IMR-90 (cell line): ENCODE data around the gene FAM151A. TPM values are rescaled to one million over a fixed set of nuclear protein-coding genes. Genes with fewer than 3 reads are reported as not detected.

Experiments used
- ATAC-seq: fragments of 200-7000 bp; cut with Tn5 transposase; 2 replicates; pipeline ENCODE4 v1.9.1; 2020; ENCODE audit warnings: low read depth, mild to moderate bottlenecking, moderate library complexity
- BruUV-seq: library from RNA; stranded (reverse); fragments of 400-500 nt; replicated peaks from 2 replicates; lab custom pipeline; 2021; lab: Mats Ljungman, UMichigan
- CTCF ChIA-PET: fragments of 300-600 bp; formaldehyde crosslinking; extraction: SDS; loops from one replicate; lab custom pipeline; 2021; ENCODE audit warnings: antibody characterized with exemption; lab: Yijun Ruan, JAX
- POLR2A ChIA-PET: fragments of 300-600 bp; sonication (Branson Sonifier 250); formaldehyde crosslinking; loops from one replicate; lab custom pipeline; 2022; ENCODE audit warnings: antibody characterized with exemption; ENCODE audit not compliant: unreplicated experiment; lab: Charles Lee
- DNase-seq: peaks from one replicate; pipeline ENCODE4 v3.0.0; 2013
- H2AFZ ChIP-seq: replicated peaks from 2 replicates; pipeline ENCODE3; 2013; ENCODE audit warnings: low read length, mild to moderate bottlenecking; ENCODE audit not compliant: poor library complexity
- H2AK5ac ChIP-seq: 2 replicates; pipeline ENCODE4 v1.6.1; 2013; ENCODE audit warnings: low read depth, low read length, inconsistent platforms
- H2AK9ac ChIP-seq: replicated peaks from 2 replicates; pipeline ENCODE3; 2013; ENCODE audit warnings: mild to moderate bottlenecking, low read depth, low read length, moderate library complexity; ENCODE audit not compliant: poor library complexity
- H2BK120ac ChIP-seq: 2 replicates; pipeline ENCODE4 v1.6.1; 2013; ENCODE audit warnings: low read depth, low read length, inconsistent platforms
- H2BK15ac ChIP-seq: 3 replicates; pipeline ENCODE4 v1.6.1; 2013; ENCODE audit warnings: low read depth, low read length, inconsistent platforms
- H2BK20ac ChIP-seq: 2 replicates; pipeline ENCODE4 v1.6.1; 2013; ENCODE audit warnings: low read depth, mild to moderate bottlenecking, inconsistent platforms, low read length, moderate library complexity
- H2BK5ac ChIP-seq: 2 replicates; pipeline ENCODE4 v1.6.1; 2013; ENCODE audit warnings: mild to moderate bottlenecking, low read depth, low read length, inconsistent platforms; ENCODE audit not compliant: poor library complexity, severe bottlenecking
- H3K14ac ChIP-seq: replicated peaks from 2 replicates; pipeline ENCODE4 v1.6.1; 2013; ENCODE audit warnings: low read depth, low read length, inconsistent platforms
- H3K18ac ChIP-seq: 2 replicates; pipeline ENCODE4 v1.6.1; 2013; ENCODE audit warnings: low read depth, low read length, control low read depth
- H3K23ac ChIP-seq: 2 replicates; pipeline ENCODE4 v1.6.1; 2013; ENCODE audit warnings: low read depth, low read length, inconsistent platforms
- H3K27ac ChIP-seq: 2 replicates; pipeline ENCODE4 v1.5.1; 2013; ENCODE audit warnings: mild to moderate bottlenecking, control low read depth, low read length; ENCODE audit not compliant: insufficient read depth
- H3K27me3 ChIP-seq: 2 replicates; pipeline ENCODE4 v1.6.1; 2013; ENCODE audit warnings: low read length; ENCODE audit not compliant: control insufficient read depth, insufficient read depth
- H3K36me3 ChIP-seq: 2 replicates; pipeline ENCODE4 v1.6.1; 2013; ENCODE audit warnings: low read length, mixed read lengths; ENCODE audit not compliant: control insufficient read depth, insufficient read depth
- H3K4ac ChIP-seq: 2 replicates; pipeline ENCODE4 v1.6.1; 2013; ENCODE audit warnings: low read depth, low read length, inconsistent platforms
- H3K4me1 ChIP-seq: 2 replicates; pipeline ENCODE4 v1.6.1; 2013; ENCODE audit warnings: low read length, mixed read lengths; ENCODE audit not compliant: control insufficient read depth, insufficient read depth
- H3K4me2 ChIP-seq: 2 replicates; pipeline ENCODE4 v1.6.1; 2013; ENCODE audit warnings: low read depth, mild to moderate bottlenecking, control low read depth, low read length, moderate library complexity
- H3K4me3 ChIP-seq: 2 replicates; pipeline ENCODE4 v1.5.1; 2013; ENCODE audit warnings: low read depth, mild to moderate bottlenecking, control low read depth, low read length, moderate library complexity; ENCODE audit not compliant: insufficient read depth
- H3K56ac ChIP-seq: 2 replicates; pipeline ENCODE4 v1.6.1; 2013; ENCODE audit warnings: low read length, inconsistent platforms; ENCODE audit not compliant: insufficient read depth; ENCODE audit errors: extremely low read depth
- H3K79me1 ChIP-seq, 2 experiments: 2 replicates each; pipeline ENCODE4 v1.6.1; 2013; ENCODE audit warnings: low read length in 2 of 2, inconsistent platforms in 1 of 2, low read depth in 1 of 2
- H3K9ac ChIP-seq: 2 replicates; pipeline ENCODE4 v1.6.1; 2013; ENCODE audit warnings: low read depth, low read length, control low read depth
- H3K9me1 ChIP-seq: 2 replicates; pipeline ENCODE4 v1.6.1; 2013; ENCODE audit warnings: low read length, inconsistent platforms; ENCODE audit not compliant: insufficient read depth
- H3K9me3 ChIP-seq: 2 replicates; pipeline ENCODE4 v1.6.1; 2013; ENCODE audit warnings: low read length; ENCODE audit not compliant: control insufficient read depth, insufficient read depth
- H4K20me1 ChIP-seq: 2 replicates; pipeline ENCODE4 v1.6.1; 2013; ENCODE audit warnings: low read length, inconsistent platforms; ENCODE audit not compliant: insufficient read depth
- H4K5ac ChIP-seq: 2 replicates; pipeline ENCODE4 v1.6.1; 2013; ENCODE audit warnings: mild to moderate bottlenecking, low read depth, low read length, control low read depth
- H4K8ac ChIP-seq, 2 experiments: 2 replicates each; pipeline ENCODE4 v1.6.1; 2013; ENCODE audit warnings: low read depth in 2 of 2, low read length in 2 of 2, control low read depth in 1 of 2, inconsistent platforms in 1 of 2
- H4K91ac ChIP-seq: 2 replicates; pipeline ENCODE4 v1.6.1; 2013; ENCODE audit warnings: low read depth, low read length, inconsistent platforms; ENCODE audit not compliant: insufficient read depth
- BHLHE40 ChIP-seq: fragments of 150-350 bp; IDR thresholded peaks from 2 replicates; pipeline ENCODE4 v1.6.1; 2016; ENCODE audit warnings: mild to moderate bottlenecking, low read depth, low read length
- CEBPB ChIP-seq: IDR thresholded peaks from 2 replicates; pipeline ENCODE4 v1.6.1; 2012; ENCODE audit warnings: low read depth, low read length, improper control_type of control experiment
- CHD1 ChIP-seq: IDR thresholded peaks from 2 replicates; pipeline ENCODE4 v1.6.1; 2012; ENCODE audit warnings: low read depth, low read length, improper control_type of control experiment
- FOS ChIP-seq: fragments of 150-350 bp; IDR thresholded peaks from 2 replicates; pipeline ENCODE4 v1.6.1; 2016; ENCODE audit warnings: low read depth, low read length
- MAFK ChIP-seq: IDR thresholded peaks from 2 replicates; pipeline ENCODE4 v1.6.1; 2012; ENCODE audit warnings: low read depth, low read length, improper control_type of control experiment
- MAZ ChIP-seq: IDR thresholded peaks from 2 replicates; pipeline ENCODE4 v1.6.1; 2012; ENCODE audit warnings: low read depth, mild to moderate bottlenecking, low read length, improper control_type of control experiment, moderate library complexity, borderline replicate concordance
- MXI1 ChIP-seq: IDR thresholded peaks from 2 replicates; pipeline ENCODE4 v1.6.1; 2012; ENCODE audit warnings: low read depth, mild to moderate bottlenecking, low read length, moderate library complexity, borderline replicate concordance
- NFE2L2 ChIP-seq: fragments of 150-350 bp; IDR thresholded peaks from 2 replicates; pipeline ENCODE4 v1.6.1; 2016; ENCODE audit warnings: low read depth, mild to moderate bottlenecking, low read length
- RAD21 ChIP-seq: IDR thresholded peaks from 2 replicates; pipeline ENCODE4 v1.6.1; 2012; ENCODE audit warnings: low read length, improper control_type of control experiment
- RCOR1 ChIP-seq: IDR thresholded peaks from 2 replicates; pipeline ENCODE4 v1.6.1; 2012; ENCODE audit warnings: mild to moderate bottlenecking, low read length, improper control_type of control experiment; ENCODE audit not compliant: insufficient replicate concordance
- RFX5 ChIP-seq: IDR thresholded peaks from 2 replicates; pipeline ENCODE4 v1.8.0; 2012; ENCODE audit warnings: low read depth, mild to moderate bottlenecking, low read length, moderate library complexity
- SMC3 ChIP-seq: fragments of 150-350 bp; IDR thresholded peaks from 2 replicates; pipeline ENCODE4 v1.6.1; 2016; ENCODE audit warnings: low read depth, mild to moderate bottlenecking, antibody characterized with exemption, low read length, moderate library complexity
- WGBS, 2 experiments: methylation state at CpG; one replicate each; pipeline versions ENCODE4 v1.1.5 to v1.1.7; 2013; ENCODE audit warnings: missing lambda C conversion rate in 2 of 2; ENCODE audit not compliant: insufficient read length in 1 of 2; ENCODE audit errors: extremely low coverage in 2 of 2; 5-methylcytosine and 5-hydroxymethylcytosine counted together
- dilution Hi-C: fragments of 300-500 bp; cut with HindIII; formaldehyde crosslinking; loops from one replicate; pipeline ENCODE4 v1.14.3; 2018; ENCODE audit warnings: low sequenced_read_pairs; ENCODE audit not compliant: unreplicated experiment
- in situ Hi-C: fragments of 300-500 bp; cut with MboI; formaldehyde crosslinking; loops from 3 replicates; pipeline ENCODE4 v1.14.3; 2019; ENCODE audit warnings: low sequenced_read_pairs, inconsistent platforms, mixed read lengths
- intact Hi-C: fragments of 100-400 bp; cut with micrococcal nuclease; formaldehyde crosslinking; loops from 2 replicates; pipeline ENCODE4 v1.10.0; 2022
- polyA plus RNA-seq, 3 experiments: library from polyadenylated mRNA; depleted of rRNA; stranded (reverse); fragments of >200 nt; gene quantifications; 2 replicates each; pipeline ENCODE4 v1.2.3, GENCODE V29; 2012; ENCODE audit warnings: low replicate concordance in 1 of 3
- total RNA-seq: library from RNA; depleted of rRNA; stranded (reverse); fragments of >200 nt; gene quantifications from 2 replicates; pipeline ENCODE4 v1.2.3, GENCODE V29; 2012
- TF ChIP-seq, protein P1 (sequence below): conservative IDR thresholded peaks from 2 replicates; pipeline ENCODE4 v1.5.1; 2012; ENCODE audit warnings: mild to moderate bottlenecking, low read depth, low read length, improper control_type of control experiment
- TF ChIP-seq, protein P2 (sequence below): fragments of 150-350 bp; IDR thresholded peaks from 2 replicates; pipeline ENCODE4 v1.6.1; 2016; ENCODE audit warnings: low read depth, mild to moderate bottlenecking, low read length, moderate library complexity, borderline replicate concordance
- TF ChIP-seq, protein P3 (sequence below): fragments of 150-350 bp; IDR thresholded peaks from 2 replicates; pipeline ENCODE4 v1.6.1; 2017; ENCODE audit warnings: mild to moderate bottlenecking, antibody characterized with exemption, low read length, low read depth

The FAM151A gene
- total and polyA plus RNA-seq, 2 of the 4 experiments (the other 2 are of a cell fraction), result not detected

DNA sequence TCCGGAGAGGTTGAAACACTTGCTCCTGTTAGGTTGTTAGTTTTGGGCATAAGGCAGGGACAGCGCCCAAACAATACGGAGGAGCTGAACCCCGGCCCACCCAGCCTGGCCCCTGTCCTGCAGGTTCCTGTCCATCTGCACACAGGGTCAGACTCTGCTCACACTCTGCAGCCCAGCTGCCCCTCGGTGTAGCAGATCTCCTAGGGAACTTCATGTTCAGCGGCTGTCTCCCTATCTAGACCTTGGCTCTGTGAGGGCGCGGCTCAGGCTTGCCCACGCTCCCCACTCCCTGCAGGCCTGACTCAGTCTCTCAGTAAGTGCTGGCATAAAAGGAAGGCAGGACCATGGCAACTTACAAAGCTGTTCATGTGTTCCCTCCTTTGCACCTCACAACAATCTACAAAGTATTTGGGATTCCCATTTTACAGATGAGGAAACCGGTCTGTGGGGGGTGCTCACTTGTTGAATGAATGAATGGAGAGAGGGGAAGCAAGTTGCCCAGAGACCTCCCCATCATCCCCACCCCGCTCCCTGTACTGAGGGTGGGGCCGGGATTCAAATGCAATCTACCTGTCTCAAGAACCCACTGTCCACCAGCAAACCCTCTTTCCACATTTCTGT is 49.1 kb downstream of the FAM151A start:
- Histone ChIP-seq H2BK20ac (no peak overlapping the region), H3K36me3 (no peaks in the 10 kb centered on the region), H3K4me3 (no peak overlapping the region), H3K4me1 (peaks cover 2% of the 10 kb centered on the region; the same call in 1 of the 2 replicates), H4K20me1 (no peaks in the 10 kb centered on the region), H3K4ac (no peak overlapping the region), H2BK120ac (no peak overlapping the region), H3K9ac (no peak overlapping the region), H4K8ac (no peak overlapping the region), H3K18ac (no peak overlapping the region), H2BK15ac (no peak overlapping the region), H3K23ac (no peak overlapping the region), H4K91ac (no peak overlapping the region), H3K79me1 (no peaks in the 10 kb centered on the region), H3K14ac (no peak overlapping the region), H3K27ac (no peak overlapping the region), H3K9me3 (no peaks in the 10 kb centered on the region), H4K5ac (no peak overlapping the region), H2AK9ac (no peak overlapping the region), H3K27me3 (no peaks in the 10 kb centered on the region), H2AFZ (peak overlapping the region; percentile 8), H3K56ac (no peak overlapping the region), H2BK5ac (no peak overlapping the region), H3K9me1 (no peaks in the 10 kb centered on the region; the same call in 1 of the 2 replicates), H3K4me2 (no peak overlapping the region), H2AK5ac (no peak overlapping the region)
- WGBS, 2 experiments, result 100% methylated on average over 1 of the region's 12 CpGs; no CpG with 5 or more reads in 1 of the 2 experiments
- CTCF ChIA-PET, result no interaction called here
- in situ Hi-C loops (no loop called here), dilution Hi-C loops (no loop called here), intact Hi-C loops (no loop called here)
- no peak for ATAC-seq
- no TSS peak for BruUV-seq
- POLR2A ChIA-PET, result no interaction called here
- no peak for DNase-seq
- TF ChIP-seq SMC3 (no peak), MAFK (no peak), RAD21 (no peak), MAZ (no peak), MXI1 (no peak), RCOR1 (no peak), CHD1 (no peak), RFX5 (no peak), FOS (no peak), CEBPB (no peak), BHLHE40 (no peak), NFE2L2 (no peak)
- TF ChIP-seq, protein P1, sequence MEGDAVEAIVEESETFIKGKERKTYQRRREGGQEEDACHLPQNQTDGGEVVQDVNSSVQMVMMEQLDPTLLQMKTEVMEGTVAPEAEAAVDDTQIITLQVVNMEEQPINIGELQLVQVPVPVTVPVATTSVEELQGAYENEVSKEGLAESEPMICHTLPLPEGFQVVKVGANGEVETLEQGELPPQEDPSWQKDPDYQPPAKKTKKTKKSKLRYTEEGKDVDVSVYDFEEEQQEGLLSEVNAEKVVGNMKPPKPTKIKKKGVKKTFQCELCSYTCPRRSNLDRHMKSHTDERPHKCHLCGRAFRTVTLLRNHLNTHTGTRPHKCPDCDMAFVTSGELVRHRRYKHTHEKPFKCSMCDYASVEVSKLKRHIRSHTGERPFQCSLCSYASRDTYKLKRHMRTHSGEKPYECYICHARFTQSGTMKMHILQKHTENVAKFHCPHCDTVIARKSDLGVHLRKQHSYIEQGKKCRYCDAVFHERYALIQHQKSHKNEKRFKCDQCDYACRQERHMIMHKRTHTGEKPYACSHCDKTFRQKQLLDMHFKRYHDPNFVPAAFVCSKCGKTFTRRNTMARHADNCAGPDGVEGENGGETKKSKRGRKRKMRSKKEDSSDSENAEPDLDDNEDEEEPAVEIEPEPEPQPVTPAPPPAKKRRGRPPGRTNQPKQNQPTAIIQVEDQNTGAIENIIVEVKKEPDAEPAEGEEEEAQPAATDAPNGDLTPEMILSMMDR, result no peak
- TF ChIP-seq, protein P2, sequence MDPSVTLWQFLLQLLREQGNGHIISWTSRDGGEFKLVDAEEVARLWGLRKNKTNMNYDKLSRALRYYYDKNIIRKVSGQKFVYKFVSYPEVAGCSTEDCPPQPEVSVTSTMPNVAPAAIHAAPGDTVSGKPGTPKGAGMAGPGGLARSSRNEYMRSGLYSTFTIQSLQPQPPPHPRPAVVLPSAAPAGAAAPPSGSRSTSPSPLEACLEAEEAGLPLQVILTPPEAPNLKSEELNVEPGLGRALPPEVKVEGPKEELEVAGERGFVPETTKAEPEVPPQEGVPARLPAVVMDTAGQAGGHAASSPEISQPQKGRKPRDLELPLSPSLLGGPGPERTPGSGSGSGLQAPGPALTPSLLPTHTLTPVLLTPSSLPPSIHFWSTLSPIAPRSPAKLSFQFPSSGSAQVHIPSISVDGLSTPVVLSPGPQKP, result no peak
- TF ChIP-seq, protein P3, sequence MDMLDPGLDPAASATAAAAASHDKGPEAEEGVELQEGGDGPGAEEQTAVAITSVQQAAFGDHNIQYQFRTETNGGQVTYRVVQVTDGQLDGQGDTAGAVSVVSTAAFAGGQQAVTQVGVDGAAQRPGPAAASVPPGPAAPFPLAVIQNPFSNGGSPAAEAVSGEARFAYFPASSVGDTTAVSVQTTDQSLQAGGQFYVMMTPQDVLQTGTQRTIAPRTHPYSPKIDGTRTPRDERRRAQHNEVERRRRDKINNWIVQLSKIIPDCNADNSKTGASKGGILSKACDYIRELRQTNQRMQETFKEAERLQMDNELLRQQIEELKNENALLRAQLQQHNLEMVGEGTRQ, result no peak
